Stimulated activated CD4-positive, alpha-beta T cell treated with anti-CD3 and anti-CD28 coated beads, Interleukin-1b, Interleukin-23, amount 100 ng/mL, for 4 hours (primary cell): ENCODE results near the gene NFYB.
"Not testable (repeated sequence)": the region's sequence is repeated elsewhere in the genome, so short reads cannot be mapped to it uniquely, and the experiment has no call there.

Experiments
- DNase-seq, 2 donors: peaks; one replicate each; pipeline ENCODE4 v3.0.0-alpha.2; 2020; ENCODE audit warnings: low read depth in 2 of 2

The NFYB gene

DNA sequence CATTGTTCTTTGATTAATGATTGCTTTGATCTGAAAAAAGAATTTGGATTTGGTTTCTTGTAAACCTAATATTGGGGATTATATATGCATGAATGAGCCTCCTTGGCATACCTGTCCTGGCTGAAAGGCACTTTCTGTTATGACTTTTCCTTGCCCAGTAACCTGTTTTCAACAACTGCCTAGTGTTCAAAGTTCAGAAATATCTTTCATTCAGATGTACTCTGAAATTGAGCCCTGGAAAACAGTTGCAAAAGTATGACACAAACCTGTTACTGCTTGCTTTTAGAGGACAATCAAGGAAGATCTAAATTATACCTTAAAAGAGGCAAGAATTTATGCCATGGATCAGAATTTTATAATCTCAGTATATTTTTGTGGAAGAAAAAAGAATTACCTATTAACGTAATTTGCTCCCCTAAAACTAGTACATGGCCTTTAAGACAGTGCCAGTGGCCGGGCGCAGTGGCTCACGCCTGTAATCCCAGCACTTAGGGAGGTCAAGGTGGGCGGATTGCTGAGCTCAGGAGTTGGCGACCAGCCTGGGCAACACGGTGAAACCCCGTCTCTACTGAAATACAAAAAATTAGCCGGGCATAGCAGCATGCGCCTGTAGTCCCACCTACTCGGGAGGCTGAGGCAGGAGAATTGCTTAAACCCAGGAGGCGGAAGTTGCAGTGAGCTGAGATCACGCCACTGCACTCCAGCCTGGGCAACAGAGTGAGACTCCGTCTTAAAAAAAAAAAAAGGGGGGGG is 23.0 kb downstream of the NFYB start:
- not testable (repeated sequence) for DNase-seq

DNA sequence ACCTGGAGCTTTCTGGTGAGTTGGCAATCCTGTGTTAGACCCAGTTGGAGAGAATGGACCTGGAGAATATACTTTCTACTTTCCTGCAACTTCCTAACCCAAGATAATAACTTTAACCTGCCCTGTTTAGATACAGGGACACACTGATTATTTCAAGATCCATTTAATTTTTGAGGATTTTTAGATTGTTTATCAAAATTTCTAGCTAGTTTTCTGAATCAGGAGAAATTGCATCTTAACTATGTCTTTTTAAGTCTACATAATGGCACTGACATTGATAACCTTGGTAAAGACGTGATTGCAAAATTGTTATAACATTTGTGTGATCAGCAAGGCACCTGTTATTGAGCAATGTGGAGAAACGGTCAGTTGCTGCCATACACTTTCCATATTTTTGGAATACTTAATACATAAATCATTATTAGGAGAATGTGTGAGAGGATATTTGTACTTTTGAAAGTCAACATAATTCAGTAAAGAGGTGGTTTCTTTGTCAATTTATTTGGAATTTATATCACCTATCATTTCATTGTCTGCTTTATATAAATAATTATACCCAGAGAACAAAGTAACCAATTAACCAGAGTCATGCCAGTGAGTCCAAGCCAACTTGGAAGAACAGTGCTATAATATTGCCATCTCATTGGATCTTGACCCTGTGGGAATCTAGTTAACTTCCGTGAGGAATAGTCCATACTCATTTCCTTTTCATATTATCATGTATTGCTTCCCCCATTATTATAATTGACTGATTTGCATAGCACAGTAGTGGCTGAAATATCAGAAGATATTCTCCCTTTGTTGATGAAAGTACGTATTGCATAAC is 28.4 kb downstream of the NFYB start:
- DNase-seq, result no peak

DNA sequence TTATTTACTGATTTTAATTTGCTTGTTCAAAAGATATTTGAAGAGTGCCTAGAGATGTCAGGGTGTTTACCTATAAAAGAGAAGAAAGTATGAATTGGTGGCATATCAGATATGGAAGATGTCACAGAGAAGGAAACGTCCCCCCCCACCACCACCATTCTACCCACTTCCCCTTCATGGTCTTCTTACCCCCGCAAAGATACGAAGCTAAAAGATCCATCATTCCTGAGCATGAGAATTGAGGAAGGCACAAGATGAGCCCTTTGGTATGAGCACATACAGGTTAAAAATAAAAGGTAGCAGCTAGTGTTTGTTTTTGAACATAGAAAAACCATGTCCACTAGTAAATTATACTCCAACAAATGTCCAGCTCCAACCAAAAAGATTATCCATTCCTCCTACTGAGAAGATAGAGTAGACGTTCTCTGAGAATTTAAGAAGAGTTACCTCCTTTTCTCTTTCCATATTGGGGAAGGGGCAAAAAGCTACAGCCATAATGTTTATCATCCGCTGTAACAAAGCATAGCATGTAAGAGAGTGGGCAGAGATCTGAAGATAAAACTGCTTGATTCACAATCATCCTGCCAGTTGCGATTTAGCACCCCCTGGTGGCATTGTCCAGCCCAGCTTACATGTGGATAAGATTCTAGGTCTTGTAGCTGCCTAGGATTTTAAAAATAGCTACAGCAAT is 29.1 kb downstream of the NFYB start:
- DNase-seq, result peak; percentile 79 to 85

DNA sequence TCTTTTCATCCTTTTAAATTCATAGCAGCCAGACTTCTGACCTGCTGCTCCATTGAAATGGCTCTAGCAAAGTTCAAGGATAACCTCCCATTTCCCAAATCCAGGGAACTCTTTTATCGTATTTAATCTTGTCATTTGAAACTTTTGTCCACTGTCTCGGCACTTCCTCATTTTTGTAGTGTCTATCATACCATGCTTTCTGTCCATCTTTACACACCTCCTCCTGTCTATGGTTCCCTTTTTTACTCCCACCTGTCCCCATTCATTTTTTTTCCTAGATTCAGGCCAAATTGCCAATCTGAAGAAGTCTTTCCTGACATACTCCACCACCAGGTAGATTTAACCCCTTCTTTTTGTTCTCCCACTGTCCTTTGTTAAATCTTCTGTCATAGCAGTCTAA is 31.0 kb downstream of the NFYB start:
- no peak for DNase-seq

DNA sequence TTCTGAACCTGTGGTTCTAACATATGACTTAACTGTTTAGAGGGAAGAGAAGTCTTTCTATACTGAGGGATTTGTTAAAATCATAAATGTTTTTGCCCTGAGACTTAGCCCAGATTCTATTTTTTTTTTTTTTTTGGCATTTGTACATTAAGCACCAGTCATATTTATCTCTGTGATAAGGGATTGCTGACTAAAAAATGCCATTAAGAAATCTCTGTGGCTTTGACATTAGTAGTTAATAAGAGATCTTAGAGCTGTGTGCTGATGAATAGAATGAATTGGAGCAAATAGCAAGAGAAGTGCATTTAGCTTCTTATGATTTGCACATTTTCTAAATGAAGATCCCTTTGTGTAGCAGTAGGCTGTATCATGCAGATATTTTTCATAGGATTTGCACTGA is 32.5 kb downstream of the NFYB start:
- DNase-seq, result no peak

DNA sequence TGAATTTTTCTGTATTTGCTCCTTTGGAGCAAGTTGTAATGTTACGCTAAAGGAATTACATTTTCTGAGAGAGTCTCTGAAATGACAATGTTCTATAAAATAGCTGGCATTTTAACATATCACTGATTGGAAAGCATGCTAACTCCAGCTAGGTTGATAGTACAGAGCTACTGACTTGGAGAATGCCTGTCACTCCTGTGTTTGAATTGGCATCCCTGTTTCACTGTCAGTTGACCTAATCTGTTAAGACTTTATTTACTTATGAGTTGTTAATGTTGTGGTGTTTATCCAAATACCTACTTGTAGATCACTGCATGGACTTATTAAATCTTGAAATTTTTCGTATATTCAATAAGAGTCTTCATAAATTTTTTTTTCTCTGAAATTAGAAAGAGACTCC is 40.1 kb downstream of the NFYB start:
- DNase-seq, result no peak

DNA sequence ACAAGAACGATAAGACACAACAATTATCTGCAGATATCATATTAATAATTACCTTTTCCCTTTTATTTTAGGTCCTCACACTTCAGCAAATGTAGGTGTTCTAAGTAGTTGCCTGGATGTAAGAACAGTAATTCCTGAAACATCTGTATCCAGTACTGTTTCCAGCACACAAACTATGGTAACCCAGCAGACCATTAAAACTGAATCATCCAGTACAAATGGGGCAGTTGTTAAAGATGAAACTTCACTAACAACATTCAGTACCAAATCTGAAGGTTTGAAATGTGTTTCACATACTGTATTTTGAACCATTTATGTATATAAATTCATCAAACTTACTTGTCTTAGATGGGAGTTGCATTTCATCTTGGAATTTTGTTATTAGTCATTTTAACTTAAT is 42.7 kb downstream of the NFYB start:
- DNase-seq, result no peak

DNA sequence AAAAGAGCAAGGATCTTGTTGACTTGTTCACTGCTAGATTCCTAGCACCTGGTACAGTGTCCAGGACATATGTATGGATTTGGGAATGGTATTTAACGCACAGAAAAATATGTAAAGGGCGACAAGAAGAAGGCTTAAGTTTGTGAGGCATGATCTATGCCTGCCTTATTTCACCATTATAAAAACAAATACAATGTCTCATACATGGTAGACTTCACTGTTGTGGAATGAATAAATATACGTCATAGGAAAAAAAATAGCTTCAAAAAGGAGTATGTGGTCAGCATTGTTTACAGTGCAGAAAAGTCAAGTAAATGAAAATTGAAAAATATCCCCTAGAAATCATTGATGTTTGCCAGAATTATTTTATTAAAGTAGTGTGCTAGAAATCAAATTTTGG is 43.7 kb downstream of the NFYB start:
- no peak for DNase-seq

DNA sequence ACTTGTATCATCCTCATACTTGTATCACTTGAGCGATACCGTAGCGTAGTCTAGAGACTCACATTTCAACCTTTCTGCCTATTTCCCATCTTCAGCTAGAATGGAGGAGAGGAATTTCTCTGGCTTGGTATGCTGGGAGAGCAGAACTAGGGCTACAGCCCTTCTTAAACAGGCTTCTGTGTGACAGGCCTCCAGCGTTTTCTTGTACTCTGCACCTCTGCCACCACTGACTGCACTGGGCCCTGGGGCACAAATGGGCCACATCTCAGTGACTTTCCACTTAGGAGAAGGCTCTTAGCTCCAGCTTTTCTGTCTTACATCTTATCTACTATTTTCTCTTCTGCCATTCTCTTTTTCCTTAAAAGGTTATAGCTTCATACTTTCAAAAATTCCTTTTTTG is 46.9 kb downstream of the NFYB start:
- no peak for DNase-seq

DNA sequence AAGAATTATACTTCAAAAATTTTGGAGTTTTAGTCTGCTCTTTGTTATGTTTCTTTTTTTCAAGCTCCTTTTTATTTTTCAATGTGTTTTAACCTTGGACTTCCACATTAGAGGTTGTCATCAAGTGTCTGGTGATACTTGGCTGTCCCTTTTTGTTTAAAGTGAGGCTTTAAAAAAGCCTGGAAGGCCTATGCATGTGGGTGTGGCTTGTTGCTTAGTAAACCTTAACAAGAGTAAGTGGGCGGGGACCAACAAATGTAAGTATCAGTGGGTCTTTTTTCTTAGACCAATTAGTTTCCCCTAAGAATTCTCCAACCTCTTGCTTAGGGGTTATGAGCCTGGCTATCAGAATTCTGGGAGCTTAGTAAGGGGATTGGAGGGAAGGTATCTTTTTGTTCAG is 47.3 kb downstream of the NFYB start:
- DNase-seq, result no peak

DNA sequence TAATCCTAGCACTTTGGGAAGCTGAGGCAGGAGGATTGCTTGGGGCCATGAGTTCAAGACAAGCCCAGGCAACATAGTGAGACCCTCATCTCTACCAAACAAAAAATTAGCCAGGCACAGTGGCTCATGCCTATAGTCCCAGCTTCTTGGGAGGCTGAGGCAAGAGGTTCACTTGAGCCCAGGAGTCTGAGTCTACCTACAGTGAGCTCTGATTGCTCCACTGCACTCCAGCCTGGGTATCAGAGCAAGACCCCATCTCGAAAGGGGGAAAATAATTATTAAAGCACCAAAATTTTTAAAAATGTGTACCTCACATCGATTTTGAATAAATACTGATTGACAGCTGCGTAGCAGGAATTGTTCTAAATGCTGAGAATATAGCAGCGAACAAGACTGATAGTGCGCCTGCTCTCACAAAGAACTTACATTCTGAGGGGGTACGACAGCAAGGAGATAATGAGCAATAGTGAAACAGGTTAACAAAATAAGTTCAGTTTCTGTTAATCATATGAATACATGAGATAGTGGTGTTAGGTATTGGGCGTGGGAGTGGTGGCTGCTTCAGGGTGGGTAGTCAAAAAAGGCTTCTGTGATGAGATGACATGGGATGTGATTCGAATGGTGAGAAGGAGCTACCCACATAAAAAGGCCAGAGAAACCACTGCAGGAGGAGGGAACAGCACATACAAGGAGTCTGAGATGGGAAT is 54.1 kb downstream of the NFYB start:
- DNase-seq, result peak in 1 of 2 donors; percentile 4

DNA sequence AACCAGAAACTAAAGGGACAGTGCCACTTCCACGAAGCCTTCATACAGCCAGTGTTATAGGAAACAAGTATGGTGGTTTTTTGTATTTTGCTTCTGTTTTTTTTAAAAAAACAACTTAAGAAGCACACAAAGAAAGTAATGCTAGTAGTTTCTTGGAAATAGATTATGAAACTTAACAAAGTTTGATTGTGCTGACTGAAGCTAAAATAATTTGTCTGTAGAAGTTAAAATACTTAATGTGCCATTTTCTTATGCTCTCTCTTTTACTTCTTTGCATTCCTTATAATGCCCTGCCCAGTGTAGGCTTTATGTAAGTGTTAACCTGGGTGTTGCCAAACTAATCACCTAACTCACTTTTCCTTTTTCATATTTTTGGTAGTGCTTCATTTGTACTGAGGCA is 57.2 kb downstream of the NFYB start:
- no peak for DNase-seq

DNA sequence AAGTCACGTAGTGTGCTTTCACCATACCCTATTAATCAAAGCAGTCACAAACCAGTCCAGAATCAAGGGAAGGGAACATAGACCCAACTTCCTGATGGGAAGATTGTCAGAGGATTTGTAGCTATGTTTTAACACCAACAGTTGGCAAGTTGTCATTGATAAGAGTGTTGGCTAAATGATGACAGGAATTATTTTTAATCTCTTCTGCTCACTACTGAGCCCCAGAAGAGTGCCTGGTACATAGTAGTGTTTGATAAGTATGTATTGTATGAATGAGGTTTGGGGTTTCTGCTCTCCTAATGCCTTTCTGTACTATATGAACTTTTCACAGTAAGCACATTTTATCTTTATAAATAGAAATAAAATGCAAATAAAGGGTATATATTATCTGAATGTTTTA is 59.0 kb downstream of the NFYB start:
- DNase-seq, result no peak

DNA sequence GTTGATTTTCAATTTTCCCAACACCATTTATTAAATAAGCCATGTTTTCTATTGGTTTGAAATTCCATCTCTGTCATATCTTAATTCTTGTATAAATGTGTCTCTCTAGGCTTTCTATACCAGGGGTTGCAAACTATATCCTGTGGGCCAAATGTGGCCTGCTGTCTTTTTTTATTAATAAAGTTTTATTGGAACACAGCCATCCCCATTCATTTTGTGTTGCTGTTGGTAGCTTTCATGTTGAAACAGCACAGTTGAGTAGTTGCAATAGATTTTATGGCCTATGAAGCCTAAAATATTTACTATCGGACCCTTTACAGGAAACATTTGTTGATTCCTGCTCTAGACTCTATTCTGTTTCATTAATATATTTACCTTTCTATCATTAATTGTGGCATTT is 64.3 kb downstream of the NFYB start:
- DNase-seq, result no peak

DNA sequence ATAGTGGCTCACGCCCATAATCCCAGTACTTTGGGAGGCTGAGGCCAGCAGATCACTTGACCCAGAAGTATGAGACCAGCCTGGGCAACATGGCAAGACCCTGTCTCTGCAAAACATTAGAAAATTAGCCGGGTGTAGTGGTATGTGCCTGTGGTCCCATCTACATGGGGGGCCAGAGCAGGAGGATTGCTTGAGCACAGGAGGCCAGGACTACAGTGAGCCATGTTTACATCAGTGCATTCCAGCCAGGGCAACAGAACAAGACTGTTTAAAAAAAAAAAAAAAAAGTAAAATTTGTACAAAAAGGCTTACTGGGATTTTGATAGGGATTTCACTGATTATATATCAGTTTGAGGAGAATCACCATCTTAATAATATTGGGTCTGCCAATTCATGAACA is 65.9 kb downstream of the NFYB start:
- DNase-seq, result no peak
